SJSA1 (cell line): ENCODE results near the gene KLHDC7A. TPM values are rescaled to one million over a fixed set of nuclear protein-coding genes. Genes with fewer than 3 reads are reported as not detected.
A peak's percentile ranks its signal among the peaks of the same experiment; 100 is the strongest.

Source experiments
- DNase-seq, 2 experiments: peaks; one replicate each; pipeline ENCODE4 v3.0.0-alpha.2; 2015 to 2020; ENCODE audit warnings: low spot score in 2 of 2, low read depth in 1 of 2
- H3K27ac ChIP-seq: fragments of 250-450 bp; sonication (Bioruptor Pico); 2 replicates; pipeline ENCODE4 v1.5.1; 2020; ENCODE audit warnings: mild to moderate bottlenecking, moderate library complexity
- H3K27me3 ChIP-seq: fragments of 250-450 bp; sonication (Bioruptor Pico); replicated peaks from 2 replicates; pipeline ENCODE4 v1.5.1; 2020; ENCODE audit warnings: mild to moderate bottlenecking, moderate library complexity
- H3K36me3 ChIP-seq: fragments of 250-450 bp; sonication (Bioruptor Pico); 2 replicates; pipeline ENCODE4 v1.5.1; 2020; ENCODE audit warnings: mild to moderate bottlenecking
- H3K4me1 ChIP-seq: fragments of 250-450 bp; sonication (Bioruptor Pico); replicated peaks from 2 replicates; pipeline ENCODE4 v1.6.1; 2021; ENCODE audit warnings: mild to moderate bottlenecking
- H3K4me3 ChIP-seq: fragments of 250-450 bp; sonication (Bioruptor Pico); 2 replicates; pipeline ENCODE4 v1.5.1; 2020; ENCODE audit warnings: mild to moderate bottlenecking
- H3K9me3 ChIP-seq: fragments of 250-450 bp; sonication (Bioruptor Pico); replicated peaks from 2 replicates; pipeline ENCODE4 v1.5.1; 2020; ENCODE audit warnings: mild to moderate bottlenecking
- total RNA-seq: library from RNA; depleted of rRNA; stranded (reverse); fragments of >200 nt; shearing (Covaris generic); gene quantifications from 2 replicates; pipeline ENCODE4 v1.2.3, GENCODE V29; 2014

Gene KLHDC7A
- total RNA-seq, 1 experiment from 2014 or later, result not detected

DNA sequence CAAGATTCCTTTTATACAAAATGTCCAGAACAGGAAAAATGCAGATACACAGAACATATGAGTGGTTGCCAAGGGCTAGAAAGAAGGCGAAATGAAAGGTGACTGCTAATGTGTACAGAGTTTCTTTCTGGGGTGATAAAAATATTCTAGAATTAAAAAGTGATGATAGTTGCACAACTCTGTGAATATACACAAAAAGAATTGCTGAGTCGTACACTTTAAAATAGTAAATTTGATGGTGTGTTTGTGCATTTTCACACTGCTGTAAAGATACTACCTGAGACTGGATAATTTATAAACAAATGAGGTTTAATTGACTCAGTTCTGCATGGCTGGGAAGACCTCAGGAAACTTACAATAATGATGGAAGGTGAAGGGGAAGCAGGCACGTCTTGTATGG is 23.9 kb downstream of the KLHDC7A start:
- Histone ChIP-seq H3K4me1 (no peaks in the 10 kb centered on the region), H3K27me3 (no peaks in the 10 kb centered on the region), H3K4me3 (no peak overlapping the region), H3K36me3 (no peaks in the 10 kb centered on the region), H3K9me3 (no peaks in the 10 kb centered on the region), H3K27ac (no peak overlapping the region)
- DNase-seq, result no peak

DNA sequence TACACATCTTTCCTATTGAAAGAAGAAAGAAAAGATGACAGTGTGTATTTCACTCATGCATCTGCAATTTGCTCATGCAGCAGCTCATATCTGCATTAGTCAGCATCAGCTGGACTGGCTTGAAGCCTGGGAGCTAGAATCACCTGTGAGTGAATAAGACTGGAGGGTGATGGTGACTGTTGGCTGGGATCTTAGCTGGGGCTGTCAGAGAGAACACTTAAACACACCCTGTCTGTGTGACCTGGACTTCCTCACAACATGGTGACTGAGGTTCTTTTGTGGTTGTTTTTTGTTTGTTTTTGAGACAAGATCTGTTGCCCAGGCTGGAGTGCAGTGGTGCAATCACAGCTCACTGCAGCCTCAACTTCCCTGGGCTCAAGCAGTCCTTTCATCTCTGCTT is 24.9 kb downstream of the KLHDC7A start:
- Histone ChIP-seq H3K27me3 (no peaks in the 10 kb centered on the region), H3K9me3 (no peaks in the 10 kb centered on the region), H3K36me3 (no peaks in the 10 kb centered on the region)

DNA sequence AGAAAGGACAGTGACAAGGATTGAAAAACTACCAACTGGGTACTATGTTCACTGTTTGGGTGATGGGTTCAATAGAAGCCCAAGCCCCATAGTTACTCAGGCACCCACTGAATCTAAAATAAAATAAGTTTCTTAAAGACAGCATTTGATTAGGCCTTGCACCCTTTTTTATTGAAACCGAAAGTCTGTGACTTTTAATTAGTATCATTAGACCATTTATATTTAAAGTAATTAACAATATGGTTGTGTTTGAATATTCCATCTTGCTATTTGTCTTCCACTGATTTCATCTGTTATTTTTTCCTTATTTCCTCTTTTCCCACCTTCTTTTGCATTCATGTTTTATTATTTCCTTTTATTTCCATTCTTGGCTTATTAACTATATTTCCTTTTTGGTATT is 27.4 kb downstream of the KLHDC7A start:
- DNase-seq, result no peak
- Histone ChIP-seq H3K27me3 (no peaks in the 10 kb centered on the region), H3K4me3 (no peak overlapping the region), H3K9me3 (no peaks in the 10 kb centered on the region), H3K27ac (no peak overlapping the region), H3K36me3 (no peaks in the 10 kb centered on the region), H3K4me1 (no peaks in the 10 kb centered on the region)

More for the DNA sequence above, 24.9 kb downstream of the KLHDC7A start:
- Histone ChIP-seq H3K4me3 (no peak overlapping the region), H3K4me1 (no peaks in the 10 kb centered on the region), H3K27ac (no peak overlapping the region)
- no peak for DNase-seq

DNA sequence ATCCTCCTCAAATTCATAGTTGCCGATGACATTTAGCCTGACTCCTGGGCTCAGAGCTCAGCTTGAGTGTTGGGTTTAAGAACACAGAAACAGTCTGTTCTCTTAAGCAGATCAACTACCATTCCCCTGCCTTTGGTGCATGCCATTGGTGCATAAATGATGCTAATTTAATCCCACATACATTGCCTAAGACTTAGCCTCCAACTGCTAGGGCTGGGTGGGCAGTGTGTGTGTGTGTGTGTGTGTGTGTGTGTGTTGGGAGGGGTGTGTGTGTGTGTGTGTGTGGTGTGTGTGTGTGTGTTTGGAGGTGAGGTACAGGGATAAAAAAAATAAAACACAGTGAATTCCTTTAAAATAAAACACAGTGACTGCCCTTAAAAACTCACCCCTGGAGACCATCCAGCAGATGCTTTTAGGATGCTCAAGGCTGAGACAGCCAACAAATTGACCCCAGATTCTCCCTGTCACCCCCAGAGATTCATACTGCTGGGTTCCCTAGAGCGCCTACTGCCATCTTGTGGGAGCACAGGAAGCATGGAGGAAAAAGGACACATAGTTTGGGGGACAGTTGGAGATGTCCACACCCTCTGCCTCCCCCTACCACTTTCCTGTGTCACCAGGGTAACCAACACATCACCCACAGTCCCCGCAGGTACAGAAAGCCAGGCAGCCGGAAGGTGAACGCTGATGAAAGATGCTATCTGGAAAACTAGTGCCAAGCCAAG is 30.6 kb downstream of the KLHDC7A start:
- H3K27me3 ChIP-seq, result no peaks in the 10 kb centered on the region
- H3K4me3 ChIP-seq, result no peak overlapping the region
- no peak for DNase-seq
- H3K4me1 ChIP-seq, result no peaks in the 10 kb centered on the region
- no peaks in the 10 kb centered on the region; the same call in 1 of the 2 replicates for H3K9me3 ChIP-seq
- no peaks in the 10 kb centered on the region for H3K36me3 ChIP-seq
- H3K27ac ChIP-seq, result no peak overlapping the region

DNA sequence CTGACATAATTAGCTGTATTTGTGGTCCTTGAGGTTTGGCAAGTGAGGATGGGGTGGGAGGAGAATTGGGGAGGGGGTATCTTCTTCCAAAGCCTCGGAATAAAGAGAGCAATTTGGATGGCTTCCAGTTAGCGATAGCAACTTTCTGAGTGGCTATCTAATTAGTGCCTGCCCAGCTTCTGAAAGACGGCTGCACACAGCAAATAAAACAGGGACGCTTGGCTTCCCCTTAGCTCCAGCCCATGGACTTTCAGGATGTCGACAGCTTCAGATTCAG is 31.1 kb downstream of the KLHDC7A start:
- DNase-seq, result no peak
- Histone ChIP-seq H3K4me1 (no peaks in the 10 kb centered on the region), H3K4me3 (no peak overlapping the region), H3K27me3 (no peaks in the 10 kb centered on the region), H3K36me3 (no peaks in the 10 kb centered on the region), H3K27ac (no peak overlapping the region), H3K9me3 (no peaks in the 10 kb centered on the region; the same call in 1 of the 2 replicates)

- DNase-seq, result no peak
- H3K4me1 ChIP-seq, result no peaks in the 10 kb centered on the region
- no peaks in the 10 kb centered on the region for H3K36me3 ChIP-seq
- no peak overlapping the region for H3K4me3 ChIP-seq
- no peaks in the 10 kb centered on the region for H3K27me3 ChIP-seq
- H3K27ac ChIP-seq, result no peak overlapping the region
- H3K9me3 ChIP-seq, result no peaks in the 10 kb centered on the region; the same call in 1 of the 2 replicates
These were observed 32.2 kb downstream of the KLHDC7A start for GRCh38 chr1:18512883-18513282.

GRCh38 chr1:18513995-18514394 is 33.3 kb downstream of the KLHDC7A start:
- Histone ChIP-seq H3K27me3 (no peaks in the 10 kb centered on the region), H3K27ac (no peak overlapping the region), H3K4me1 (no peaks in the 10 kb centered on the region), H3K9me3 (no peaks in the 10 kb centered on the region; the same call in 1 of the 2 replicates), H3K4me3 (no peak overlapping the region), H3K36me3 (no peaks in the 10 kb centered on the region)
- no peak for DNase-seq

GRCh38 chr1:18515120-18515667 is 34.5 kb downstream of the KLHDC7A start:
- DNase-seq, result no peak
- Histone ChIP-seq H3K4me3 (no peak overlapping the region), H3K9me3 (no peaks in the 10 kb centered on the region; the same call in 1 of the 2 replicates), H3K4me1 (no peaks in the 10 kb centered on the region), H3K36me3 (no peaks in the 10 kb centered on the region), H3K27ac (no peak overlapping the region), H3K27me3 (no peaks in the 10 kb centered on the region)

- Histone ChIP-seq H3K36me3 (no peaks in the 10 kb centered on the region), H3K4me1 (no peaks in the 10 kb centered on the region), H3K27ac (no peak overlapping the region), H3K9me3 (no peaks in the 10 kb centered on the region; the same call in 1 of the 2 replicates), H3K27me3 (no peaks in the 10 kb centered on the region), H3K4me3 (no peak overlapping the region)
- no peak for DNase-seq
These were observed 35.7 kb downstream of the KLHDC7A start for GRCh38 chr1:18516473-18516872.

GRCh38 chr1:18526436-18527275 is 45.9 kb downstream of the KLHDC7A start:
- peak in 1 of 2 experiments; percentile 13 for DNase-seq
- H3K4me1 ChIP-seq, result no peaks in the 10 kb centered on the region
- no peaks in the 10 kb centered on the region; the same call in 1 of the 2 replicates for H3K9me3 ChIP-seq
- no peak overlapping the region for H3K4me3 ChIP-seq
- no peaks in the 10 kb centered on the region for H3K36me3 ChIP-seq
- H3K27me3 ChIP-seq, result no peaks in the 10 kb centered on the region
- H3K27ac ChIP-seq, result no peak overlapping the region

DNA sequence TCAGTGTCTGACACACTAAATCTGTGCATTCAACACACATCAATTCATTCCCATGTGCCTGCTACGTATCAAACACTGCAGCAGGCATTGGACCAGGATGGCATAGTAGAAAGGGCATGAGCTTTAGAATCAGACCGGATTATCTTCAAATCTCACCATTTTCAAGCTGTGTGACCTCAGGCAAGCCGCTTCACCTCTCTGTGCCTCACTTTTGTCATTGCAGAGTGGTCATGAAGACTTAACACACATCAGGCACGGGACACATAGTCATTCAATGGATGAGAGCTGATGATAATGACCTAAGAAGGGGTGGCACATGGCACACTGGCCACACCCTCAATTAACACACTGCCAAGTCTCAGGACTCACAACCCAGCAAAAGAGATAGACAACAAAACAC is 46.8 kb downstream of the KLHDC7A start:
- H3K36me3 ChIP-seq, result no peaks in the 10 kb centered on the region
- DNase-seq, result no peak
- H3K27me3 ChIP-seq, result no peaks in the 10 kb centered on the region

GRCh38 chr1:18527921-18528320 is 47.2 kb downstream of the KLHDC7A start:
- Histone ChIP-seq H3K4me3 (no peak overlapping the region), H3K36me3 (no peaks in the 10 kb centered on the region), H3K9me3 (no peaks in the 10 kb centered on the region; the same call in 1 of the 2 replicates), H3K27me3 (no peaks in the 10 kb centered on the region), H3K4me1 (no peaks in the 10 kb centered on the region), H3K27ac (no peak overlapping the region)
- DNase-seq, result no peak

More for the DNA sequence above, 46.8 kb downstream of the KLHDC7A start:
- H3K4me3 ChIP-seq, result no peak overlapping the region
- H3K27ac ChIP-seq, result no peak overlapping the region
- no peaks in the 10 kb centered on the region; the same call in 1 of the 2 replicates for H3K9me3 ChIP-seq
- no peaks in the 10 kb centered on the region for H3K4me1 ChIP-seq

DNA sequence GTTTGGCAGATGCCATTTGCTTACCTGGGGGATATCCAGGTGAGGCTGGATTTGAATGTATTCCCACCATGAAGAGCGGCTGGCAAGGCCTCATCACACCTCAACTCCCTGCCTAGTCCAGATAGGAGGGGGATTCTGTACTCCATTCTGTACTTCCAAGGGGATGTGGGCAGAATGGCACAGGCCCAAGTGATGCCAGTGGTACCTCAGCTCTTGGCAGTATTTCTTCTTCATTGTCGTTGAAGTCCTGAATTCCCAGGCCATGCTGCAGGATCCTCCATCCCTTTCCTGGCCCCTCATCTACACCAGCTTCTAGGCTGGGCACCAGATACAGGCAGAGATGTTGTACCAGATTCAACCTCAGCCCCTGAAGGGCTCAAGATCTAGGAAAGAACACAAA is 47.9 kb downstream of the KLHDC7A start:
- H3K27ac ChIP-seq, result no peak overlapping the region
- H3K9me3 ChIP-seq, result no peaks in the 10 kb centered on the region; the same call in 1 of the 2 replicates
- no peaks in the 10 kb centered on the region for H3K36me3 ChIP-seq
- no peaks in the 10 kb centered on the region for H3K27me3 ChIP-seq
- no peak for DNase-seq
- no peaks in the 10 kb centered on the region for H3K4me1 ChIP-seq
- no peak overlapping the region for H3K4me3 ChIP-seq

- Histone ChIP-seq H3K9me3 (no peaks in the 10 kb centered on the region; the same call in 1 of the 2 replicates), H3K4me1 (no peaks in the 10 kb centered on the region), H3K36me3 (no peaks in the 10 kb centered on the region), H3K27ac (no peak overlapping the region), H3K4me3 (no peak overlapping the region), H3K27me3 (peaks cover 4% of the 10 kb centered on the region; the same call in 1 of the 2 replicates)
- DNase-seq, result peak in 1 of 2 experiments; percentile 26
These were observed 49.0 kb downstream of the KLHDC7A start for GRCh38 chr1:18529714-18530113.
